Heart left ventricle (tissue), 13 donors: ENCODE data around the gene THADA.

Source experiments
- POLR2A ChIP-seq, 2 donors: fragments of 450-650 bp; IDR thresholded peaks; one replicate each; pipeline ENCODE4 v1.6.1; 2017; ENCODE audit warnings: antibody characterized with exemption in 2 of 2, mild to moderate bottlenecking in 2 of 2, moderate library complexity in 2 of 2
- TF ChIP-seq, protein P1 (sequence below), 12 donors: fragments of 200-600 bp; sonication (generic) in 4 of 12; IDR thresholded peaks; one replicate each; pipeline versions ENCODE4 v1.5.0 to v1.8.0; 2018 to 2022; ENCODE audit warnings: antibody characterized with exemption in 12 of 12, mild to moderate bottlenecking in 5 of 12
- donor health status: ischemic (EF 13 %, LVEDD 7.1; RV severe dilation, severe dysfunction).
- donor health status: DM: no; HTN: yes; CAD: no.
- donor health status: DM: no; HTN: no; CAD: no.
- donor health status: ischemic (EF 25% LVEDD 6.9; RV normal size, moderate dysfunction).
- donor health status: ischemic (EF 25% LVEDD 5.7; RV mildly dilated, moderate dysfunction).
- donor health status: ischemic (EF 35%, LVEDD 5.7; RV mildly dilated, moderate dysfunction).
- donor health status: nonischemic (EF 11% LVEDD 7.7; RV severe dilation, severe dysfunction).
- donor health status: DM: yes; HTN: yes; CAD: no.
- donor health status: PGD.
- donor health status: ischemic (EF 29% LVEDD 5.4; RV normal size, mild dysfunction).
- donor health status: nonischemic (EF 23%, LVEDD 6.1; RV moderate dilation, normal function).

DNA sequence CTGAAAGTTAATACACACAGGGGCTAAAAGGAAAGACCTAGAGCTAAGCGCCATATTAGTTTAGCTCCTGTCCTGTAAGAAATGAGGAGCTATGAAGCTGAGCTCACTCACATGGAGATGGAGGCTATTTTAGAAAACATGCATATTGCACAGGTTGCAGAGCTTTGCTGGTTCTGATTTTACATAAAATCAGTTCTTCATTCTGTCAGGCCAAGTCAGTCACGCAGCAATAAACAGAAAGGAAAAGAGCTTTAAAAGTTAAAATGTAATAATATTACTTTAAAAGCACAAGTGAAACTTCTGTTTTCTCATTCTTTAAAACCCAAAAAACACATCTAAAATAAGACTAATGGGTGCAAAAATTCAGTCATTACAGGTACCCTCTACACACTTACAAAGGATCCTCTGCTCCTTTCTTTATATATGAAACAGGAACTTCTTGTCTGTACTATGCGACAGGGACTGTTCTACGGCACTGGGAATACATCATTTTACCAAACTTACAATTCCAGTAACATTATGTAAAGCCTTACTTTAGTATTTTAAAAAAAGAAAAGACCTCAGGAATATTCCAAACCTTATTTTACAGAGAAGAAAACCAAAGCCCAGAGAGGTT is 113.8 kb downstream of the THADA start:
- TF ChIP-seq, protein P1, sequence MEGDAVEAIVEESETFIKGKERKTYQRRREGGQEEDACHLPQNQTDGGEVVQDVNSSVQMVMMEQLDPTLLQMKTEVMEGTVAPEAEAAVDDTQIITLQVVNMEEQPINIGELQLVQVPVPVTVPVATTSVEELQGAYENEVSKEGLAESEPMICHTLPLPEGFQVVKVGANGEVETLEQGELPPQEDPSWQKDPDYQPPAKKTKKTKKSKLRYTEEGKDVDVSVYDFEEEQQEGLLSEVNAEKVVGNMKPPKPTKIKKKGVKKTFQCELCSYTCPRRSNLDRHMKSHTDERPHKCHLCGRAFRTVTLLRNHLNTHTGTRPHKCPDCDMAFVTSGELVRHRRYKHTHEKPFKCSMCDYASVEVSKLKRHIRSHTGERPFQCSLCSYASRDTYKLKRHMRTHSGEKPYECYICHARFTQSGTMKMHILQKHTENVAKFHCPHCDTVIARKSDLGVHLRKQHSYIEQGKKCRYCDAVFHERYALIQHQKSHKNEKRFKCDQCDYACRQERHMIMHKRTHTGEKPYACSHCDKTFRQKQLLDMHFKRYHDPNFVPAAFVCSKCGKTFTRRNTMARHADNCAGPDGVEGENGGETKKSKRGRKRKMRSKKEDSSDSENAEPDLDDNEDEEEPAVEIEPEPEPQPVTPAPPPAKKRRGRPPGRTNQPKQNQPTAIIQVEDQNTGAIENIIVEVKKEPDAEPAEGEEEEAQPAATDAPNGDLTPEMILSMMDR (IDR thresholded peaks at IDR 0.05): no peak
- no peak for TF ChIP-seq POLR2A (IDR thresholded peaks at IDR 0.05)
